GM04504 (cell line): ENCODE measurements around the gene SERTM1.

Source experiments
- DNase-seq: peaks from one replicate; pipeline ENCODE4 v3.0.0-alpha.2; 2012; ENCODE audit warnings: low read depth

Gene SERTM1

GRCh38 chr13:36673838-36674326 is at the start of gene SERTM1:
Gene SERTM1, plus strand, starts transcription at chr13:36674020. Its CDS starts 21,059 bp downstream, at chr13:36695079.
- no peak for DNase-seq

- DNase-seq = no peak
These were observed 45.3 kb upstream of the SERTM1 start for GRCh38 chr13:36628377-36629056.

GRCh38 chr13:36629057-36629385 is 44.8 kb upstream of the SERTM1 start:
- no peak for DNase-seq

GRCh38 chr13:36630181-36630803 is 43.5 kb upstream of the SERTM1 start:
- no peak for DNase-seq

- DNase-seq = no peak
These were observed 34.2 kb upstream of the SERTM1 start for GRCh38 chr13:36639610-36640009.

GRCh38 chr13:36650611-36651010 is 23.2 kb upstream of the SERTM1 start:
- DNase-seq = no peak

- DNase-seq = no peak
These were observed 8.2 kb upstream of the SERTM1 start for GRCh38 chr13:36665630-36666029.

- no peak for DNase-seq
These were observed 7.2 kb upstream of the SERTM1 start for GRCh38 chr13:36666477-36667229.

GRCh38 chr13:36668316-36668715 is 5.5 kb upstream of the SERTM1 start:
- DNase-seq = no peak

GRCh38 chr13:36673352-36673751 is 468 bp upstream of the SERTM1 start:
- DNase-seq = no peak

GRCh38 chr13:36674337-36675212 is 755 bp downstream of the SERTM1 start:
- DNase-seq = no peak

GRCh38 chr13:36675213-36675536 is 1.4 kb downstream of the SERTM1 start:
- no peak for DNase-seq

- no peak for DNase-seq
These were observed 7.1 kb downstream of the SERTM1 start for GRCh38 chr13:36680913-36681312.

- no peak for DNase-seq
These were observed 8.2 kb downstream of the SERTM1 start for GRCh38 chr13:36681894-36682624.

GRCh38 chr13:36683701-36684100 is 9.9 kb downstream of the SERTM1 start:
- DNase-seq = no peak

GRCh38 chr13:36685927-36686326 is 12.1 kb downstream of the SERTM1 start:
- DNase-seq = no peak

- DNase-seq = no peak
These were observed 22.7 kb downstream of the SERTM1 start for GRCh38 chr13:36696410-36697010.

GRCh38 chr13:36700170-36700569 is 26.4 kb downstream of the SERTM1 start:
- DNase-seq = no peak

- no peak for DNase-seq
These were observed 32.9 kb downstream of the SERTM1 start for GRCh38 chr13:36706755-36707154.

- no peak for DNase-seq
These were observed 35.5 kb downstream of the SERTM1 start for GRCh38 chr13:36709136-36709890.
